HL-60/S4 (cell line): ENCODE measurements around the gene PEAR1.

Source experiments
- in situ Hi-C: fragments of 300-500 bp; cut with MboI; formaldehyde crosslinking; loops from 2 replicates; pipeline ENCODE4 v1.14.3; 2022; ENCODE audit warnings: low sequenced_read_pairs

The PEAR1 gene

GRCh38 chr1:156859523-156860112 is 33.9 kb upstream of the PEAR1 start:
- in situ Hi-C loops: no loop called here

- in situ Hi-C loops: no loop called here
These were observed 33.3 kb upstream of the PEAR1 start for GRCh38 chr1:156860113-156860627.

DNA sequence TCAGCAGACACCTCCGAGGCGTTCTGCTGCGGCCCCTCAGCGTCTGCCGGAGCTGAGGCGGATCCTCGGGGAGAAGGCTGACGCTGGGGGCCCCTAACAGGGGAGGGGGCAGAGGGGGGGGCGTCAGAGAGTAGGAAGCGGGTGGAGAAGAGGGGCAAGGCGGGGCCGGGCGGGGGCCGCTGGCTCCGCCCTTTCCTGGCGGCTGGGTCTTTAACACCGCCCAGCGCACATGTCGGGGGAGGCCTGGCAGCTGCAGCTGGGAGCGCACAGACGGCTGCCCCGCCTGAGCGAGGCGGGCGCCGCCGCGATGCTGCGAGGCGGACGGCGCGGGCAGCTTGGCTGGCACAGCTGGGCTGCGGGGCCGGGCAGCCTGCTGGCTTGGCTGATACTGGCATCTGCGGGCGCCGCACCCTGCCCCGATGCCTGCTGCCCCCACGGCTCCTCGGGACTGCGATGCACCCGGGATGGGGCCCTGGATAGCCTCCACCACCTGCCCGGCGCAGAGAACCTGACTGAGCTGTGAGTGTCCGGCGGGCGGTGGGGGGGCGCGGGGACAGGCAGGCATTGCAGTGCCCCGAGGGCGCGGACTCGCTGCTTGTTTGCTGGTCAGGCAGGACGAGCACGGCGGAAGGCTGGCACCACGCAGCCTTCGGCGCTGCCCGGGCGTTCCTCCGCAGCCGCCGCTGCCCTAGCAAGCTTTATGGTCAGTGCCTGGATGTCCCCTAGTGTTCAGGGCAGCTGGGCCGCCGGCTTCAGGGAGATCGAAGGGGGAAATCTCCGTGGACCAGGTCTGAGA is 32.7 kb upstream of the PEAR1 start, which contains the start of gene NTRK1:
NTRK1 (plus strand) TSS at position 238 of the 796 bp plus-strand sequence; CDS start at position 308, 70 bp downstream.
- in situ Hi-C loops: no loop called here

DNA sequence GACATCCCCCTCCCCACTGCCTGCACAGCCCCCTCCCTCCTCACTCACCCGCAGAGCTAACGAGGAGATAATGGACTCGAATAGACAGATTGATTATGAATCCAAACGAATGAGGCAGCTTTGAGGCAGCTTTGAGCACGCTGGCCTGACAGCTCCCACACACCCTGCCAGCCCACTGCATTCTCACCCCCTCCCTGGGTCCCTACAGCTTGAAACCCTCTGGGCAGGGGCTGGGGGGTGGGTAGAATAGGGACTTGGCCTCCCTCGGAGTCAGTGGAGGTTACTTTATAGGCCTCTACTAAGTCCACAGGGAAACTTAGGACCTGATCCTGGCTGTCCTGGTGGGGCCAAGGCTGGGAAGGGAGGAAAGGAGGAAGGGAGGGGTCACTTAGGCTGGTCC is 30.9 kb upstream of the PEAR1 start:
- in situ Hi-C loops: no loop called here

- in situ Hi-C loops: no loop called here
These were observed 30.4 kb upstream of the PEAR1 start for GRCh38 chr1:156862997-156863599.

DNA sequence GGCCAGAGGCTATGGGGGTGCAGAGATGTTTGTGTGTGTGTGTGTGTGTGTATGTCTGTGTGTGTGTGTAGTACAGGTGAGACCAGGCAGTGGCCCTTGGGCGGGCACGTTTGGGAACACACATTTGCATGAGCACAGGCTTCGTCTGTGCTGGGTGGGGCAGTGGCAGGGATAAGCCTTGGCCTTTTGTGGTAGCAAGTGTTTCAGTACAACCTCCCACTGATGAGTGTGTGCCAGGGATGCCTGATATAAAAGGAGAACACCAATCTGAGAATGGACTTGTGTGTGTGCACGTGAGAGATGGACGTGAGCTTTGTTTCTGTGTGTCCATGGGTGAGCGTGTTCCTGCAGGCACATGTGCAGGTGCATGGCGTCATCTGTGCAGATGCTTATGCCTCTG is 29.9 kb upstream of the PEAR1 start:
- in situ Hi-C loops: no loop called here

GRCh38 chr1:156864796-156865195 is 28.7 kb upstream of the PEAR1 start:
- in situ Hi-C loops: no loop called here

- in situ Hi-C loops: no loop called here
These were observed 28.3 kb upstream of the PEAR1 start for GRCh38 chr1:156865258-156865657.

DNA sequence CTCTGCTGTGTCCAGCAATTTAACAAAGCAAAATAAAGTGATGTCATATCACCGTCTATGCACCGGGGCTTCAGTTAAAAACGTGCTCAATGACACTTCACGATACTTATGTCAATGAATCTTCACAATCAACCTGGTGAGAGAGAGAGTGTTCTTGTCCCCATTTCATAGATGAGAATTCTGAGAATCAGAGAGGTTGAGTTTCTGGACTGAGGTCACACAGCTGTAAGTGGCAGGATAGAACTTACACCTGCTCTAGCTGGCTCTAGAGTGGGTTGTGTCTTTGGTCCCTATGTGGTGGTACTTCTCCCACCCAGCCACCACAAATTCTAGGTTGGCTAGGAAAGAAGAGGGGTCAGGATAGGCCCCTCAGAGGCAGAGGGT is 27.7 kb upstream of the PEAR1 start:
- in situ Hi-C loops: no loop called here

DNA sequence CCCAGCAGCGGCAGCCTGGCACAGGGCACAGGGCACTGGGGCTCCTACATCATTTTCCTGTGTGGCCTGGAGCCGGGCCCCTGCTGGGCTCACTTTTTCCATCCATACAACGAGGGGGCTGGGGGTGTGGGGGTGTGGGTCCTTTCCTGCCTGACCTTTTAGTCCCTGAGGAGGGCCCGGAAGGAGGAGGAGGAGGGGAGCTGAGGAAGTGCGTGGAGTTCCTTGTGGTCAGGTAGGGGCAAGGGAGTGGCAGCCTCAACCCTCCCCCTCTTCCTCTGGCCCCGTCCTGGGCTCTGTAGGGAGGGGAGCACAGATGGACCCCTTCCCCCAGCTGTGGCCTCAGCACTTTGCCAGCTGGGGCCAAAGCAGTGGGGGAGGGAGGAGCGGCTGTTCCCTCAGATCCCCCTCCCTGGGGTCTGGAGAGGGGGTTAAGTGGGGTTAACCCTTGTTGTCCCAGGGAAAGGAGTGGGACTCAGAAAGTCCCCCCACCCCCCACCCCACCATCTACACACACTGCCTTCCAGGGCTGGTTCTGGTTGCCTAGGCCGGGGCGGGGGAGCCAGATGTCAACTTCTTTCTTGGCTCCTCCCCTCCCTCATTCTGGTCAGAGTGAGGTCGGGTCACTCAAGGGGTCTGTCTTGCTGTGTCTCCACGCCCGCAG is 27.1 kb upstream of the PEAR1 start:
- in situ Hi-C loops: no loop called here

DNA sequence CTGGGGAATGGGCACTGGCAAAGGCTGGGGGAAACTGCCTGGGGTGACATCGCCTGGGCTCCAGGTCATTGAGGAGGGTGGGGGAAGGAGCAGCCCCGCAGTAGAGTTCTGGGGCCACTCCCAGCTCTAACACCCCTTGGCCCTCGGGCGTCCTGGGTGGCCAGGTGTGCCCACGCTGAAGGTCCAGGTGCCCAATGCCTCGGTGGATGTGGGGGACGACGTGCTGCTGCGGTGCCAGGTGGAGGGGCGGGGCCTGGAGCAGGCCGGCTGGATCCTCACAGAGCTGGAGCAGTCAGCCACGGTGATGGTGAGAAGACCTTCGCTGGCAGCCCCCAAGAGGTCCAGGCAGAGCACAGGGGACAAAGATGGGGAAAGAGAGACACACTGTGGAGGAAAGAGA is 25.2 kb upstream of the PEAR1 start:
- in situ Hi-C loops: no loop called here

- in situ Hi-C loops: no loop called here
These were observed 24.1 kb upstream of the PEAR1 start for GRCh38 chr1:156869455-156869854.

DNA sequence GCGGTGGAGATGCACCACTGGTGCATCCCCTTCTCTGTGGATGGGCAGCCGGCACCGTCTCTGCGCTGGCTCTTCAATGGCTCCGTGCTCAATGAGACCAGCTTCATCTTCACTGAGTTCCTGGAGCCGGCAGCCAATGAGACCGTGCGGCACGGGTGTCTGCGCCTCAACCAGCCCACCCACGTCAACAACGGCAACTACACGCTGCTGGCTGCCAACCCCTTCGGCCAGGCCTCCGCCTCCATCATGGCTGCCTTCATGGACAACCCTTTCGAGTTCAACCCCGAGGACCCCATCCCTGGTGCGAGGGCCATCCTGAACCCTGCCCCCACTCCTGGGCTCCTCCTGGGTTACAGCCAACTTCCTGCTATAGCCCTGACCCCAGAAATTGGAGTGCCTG is 19.9 kb upstream of the PEAR1 start:
- in situ Hi-C loops: no loop called here

DNA sequence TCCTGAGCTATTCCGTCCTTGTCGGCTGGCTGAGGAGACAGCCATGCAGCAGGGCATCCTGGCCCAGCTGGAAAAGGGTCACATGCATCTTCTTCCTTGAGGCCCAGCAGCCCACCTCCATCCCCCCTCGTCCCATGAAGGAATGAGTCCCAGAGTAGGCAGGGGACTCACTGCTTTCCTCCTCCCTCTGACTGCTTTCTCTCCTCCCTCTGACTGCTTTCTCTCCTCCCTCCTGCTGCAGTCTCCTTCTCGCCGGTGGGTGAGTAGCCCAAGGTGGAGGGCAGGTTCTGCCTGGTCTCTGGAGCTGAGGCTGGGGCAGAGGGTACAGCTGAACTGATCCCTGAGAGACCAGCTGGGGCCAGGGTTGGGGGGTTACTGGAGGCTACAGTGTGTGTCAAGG is 19.4 kb upstream of the PEAR1 start:
- in situ Hi-C loops: no loop called here

DNA sequence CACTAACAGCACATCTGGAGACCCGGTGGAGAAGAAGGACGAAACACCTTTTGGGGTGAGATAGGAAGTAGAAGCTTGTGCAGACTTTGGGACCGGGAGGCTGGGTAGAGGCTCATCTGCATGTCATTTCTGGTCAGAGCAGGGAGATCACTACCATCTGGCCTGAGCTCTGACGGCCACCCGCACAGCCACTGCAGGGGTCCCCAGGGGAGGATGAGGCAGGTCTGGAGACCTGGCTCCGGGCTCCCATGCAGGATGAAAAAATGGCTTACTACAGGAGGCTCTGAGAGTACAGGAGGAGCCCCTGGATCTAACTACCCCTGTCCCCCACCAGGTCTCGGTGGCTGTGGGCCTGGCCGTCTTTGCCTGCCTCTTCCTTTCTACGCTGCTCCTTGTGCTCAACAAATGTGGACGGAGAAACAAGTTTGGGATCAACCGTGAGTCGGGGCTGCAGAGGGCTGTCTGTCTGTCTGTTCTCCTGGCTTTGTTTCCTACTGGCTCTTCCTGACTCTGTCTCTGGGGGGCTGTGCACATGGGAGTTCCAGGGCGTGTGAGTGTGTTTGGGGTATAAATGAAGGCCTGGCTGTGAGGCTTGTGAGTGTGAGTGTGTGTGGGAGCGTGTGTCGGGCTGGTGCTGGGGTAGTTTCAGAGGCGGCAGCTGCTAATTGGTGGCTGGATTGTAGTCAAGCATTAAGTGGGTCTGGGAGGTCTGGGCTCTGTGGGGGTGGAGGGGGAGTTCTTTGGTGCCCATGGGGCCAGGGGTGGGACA is 18.8 kb upstream of the PEAR1 start:
- in situ Hi-C loops: no loop called here

DNA sequence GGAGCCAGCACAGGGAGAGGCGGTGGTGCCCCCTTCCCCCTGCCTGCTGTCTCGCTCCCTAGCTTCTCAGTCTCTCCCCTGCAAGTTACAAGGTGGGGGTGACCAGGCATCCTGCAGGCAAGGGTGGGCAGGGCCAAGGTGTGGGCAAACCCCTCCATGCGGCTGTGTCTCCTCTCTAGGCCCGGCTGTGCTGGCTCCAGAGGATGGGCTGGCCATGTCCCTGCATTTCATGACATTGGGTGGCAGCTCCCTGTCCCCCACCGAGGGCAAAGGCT is 18.2 kb upstream of the PEAR1 start:
- in situ Hi-C loops: no loop called here

GRCh38 chr1:156876281-156876680 is 17.2 kb upstream of the PEAR1 start:
- in situ Hi-C loops: no loop called here

DNA sequence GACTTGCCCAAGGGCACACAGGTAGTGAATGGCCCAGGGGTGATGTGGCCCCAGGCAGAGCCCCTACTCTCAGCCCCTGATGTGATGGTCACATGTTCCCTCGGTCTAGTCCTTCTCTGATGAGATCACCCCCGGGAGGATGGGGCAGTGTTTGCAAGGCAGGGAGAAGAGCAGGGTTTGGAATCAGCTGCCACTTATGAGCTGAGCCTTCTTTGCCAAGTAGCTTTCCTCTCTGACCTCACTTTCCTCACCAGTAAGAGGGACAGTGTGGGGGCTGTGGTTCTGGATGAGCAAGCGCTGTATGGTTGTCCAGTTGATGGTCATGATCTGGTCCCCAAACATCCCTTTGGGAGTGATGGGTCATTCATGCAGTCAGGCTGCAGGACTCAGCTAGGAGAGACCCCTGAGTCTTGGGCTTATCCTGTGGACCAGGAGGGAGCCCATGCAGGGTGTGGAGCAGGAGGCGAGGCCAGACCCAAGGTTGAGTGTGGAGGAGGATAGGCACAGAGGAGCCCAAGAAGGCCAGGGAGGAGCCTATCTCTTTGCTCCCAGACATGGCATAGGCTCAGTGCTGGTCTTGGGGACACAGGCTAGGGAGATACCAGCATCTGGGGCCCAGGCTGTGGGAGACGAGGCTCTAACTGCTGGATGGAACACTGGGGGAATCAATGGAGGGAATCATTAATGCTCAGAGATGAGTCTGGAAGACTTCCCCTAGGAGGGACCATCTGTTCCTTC is 15.9 kb upstream of the PEAR1 start:
- in situ Hi-C loops: no loop called here

DNA sequence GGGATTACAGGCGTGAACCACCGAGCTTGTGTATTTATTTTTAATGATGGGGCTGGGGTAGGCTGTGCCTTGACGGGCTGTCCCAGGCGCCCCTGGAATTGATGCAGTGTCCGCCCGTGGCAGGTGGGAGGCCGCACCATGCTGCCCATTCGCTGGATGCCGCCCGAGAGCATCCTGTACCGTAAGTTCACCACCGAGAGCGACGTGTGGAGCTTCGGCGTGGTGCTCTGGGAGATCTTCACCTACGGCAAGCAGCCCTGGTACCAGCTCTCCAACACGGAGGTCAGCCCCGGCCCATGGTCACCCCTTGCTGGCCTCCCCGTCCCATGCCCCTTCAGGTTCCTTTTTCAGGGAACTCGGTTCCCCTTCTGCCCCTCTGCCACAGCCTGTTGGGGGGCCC is 13.6 kb upstream of the PEAR1 start:
- in situ Hi-C loops: no loop called here

- in situ Hi-C loops: no loop called here
These were observed 13.0 kb upstream of the PEAR1 start for GRCh38 chr1:156880473-156880872.
